GM19452 (cell line): ENCODE measurements around the gene NSUN7.

Experiments used
- ATAC-seq: cut with Tn5 transposase; IDR thresholded peaks from one replicate; pipeline ENCODE4 v1.9.1; 2021; ENCODE audit not compliant: unreplicated experiment

NSUN7 gene

DNA sequence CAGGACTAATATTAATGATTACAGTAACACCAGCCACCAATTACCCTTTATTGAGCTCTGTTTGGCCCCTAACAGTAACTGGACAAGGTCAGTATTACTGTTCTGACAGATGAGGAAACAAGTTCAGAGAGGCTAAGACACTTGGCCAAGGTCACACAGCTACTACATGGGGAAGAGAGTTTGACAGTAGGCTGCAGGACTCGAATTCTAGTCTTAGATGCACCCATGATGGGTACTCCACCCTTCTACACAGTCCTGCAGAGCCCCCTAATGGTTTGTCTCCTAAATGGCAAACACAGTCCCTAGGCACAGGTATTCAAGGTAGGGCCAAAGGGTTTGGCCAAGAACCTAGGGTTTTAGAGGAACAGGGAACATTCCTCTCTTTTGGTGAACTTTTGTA, 93.9 kb downstream of the NSUN7 start:
- ATAC-seq, result no peak

DNA sequence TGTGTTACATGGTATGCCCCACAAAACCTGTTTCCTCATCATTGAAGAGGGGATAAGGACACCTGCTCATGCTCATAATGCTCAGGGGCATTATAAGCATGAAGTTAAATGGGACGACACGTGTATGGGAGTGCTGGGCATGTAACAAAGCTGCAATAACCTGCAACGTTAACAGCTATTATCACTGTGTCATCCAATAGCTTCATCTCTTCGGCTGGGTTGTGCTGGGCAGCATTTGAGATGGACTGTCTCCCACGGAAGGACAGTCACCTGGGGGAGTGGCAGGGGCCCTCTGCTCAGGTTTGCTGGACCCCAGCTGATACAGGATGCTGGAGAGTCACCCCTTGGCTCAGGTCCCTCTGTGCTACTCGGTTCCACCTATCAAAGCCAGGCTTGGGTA, 94.5 kb downstream of the NSUN7 start:
- no peak for ATAC-seq

DNA sequence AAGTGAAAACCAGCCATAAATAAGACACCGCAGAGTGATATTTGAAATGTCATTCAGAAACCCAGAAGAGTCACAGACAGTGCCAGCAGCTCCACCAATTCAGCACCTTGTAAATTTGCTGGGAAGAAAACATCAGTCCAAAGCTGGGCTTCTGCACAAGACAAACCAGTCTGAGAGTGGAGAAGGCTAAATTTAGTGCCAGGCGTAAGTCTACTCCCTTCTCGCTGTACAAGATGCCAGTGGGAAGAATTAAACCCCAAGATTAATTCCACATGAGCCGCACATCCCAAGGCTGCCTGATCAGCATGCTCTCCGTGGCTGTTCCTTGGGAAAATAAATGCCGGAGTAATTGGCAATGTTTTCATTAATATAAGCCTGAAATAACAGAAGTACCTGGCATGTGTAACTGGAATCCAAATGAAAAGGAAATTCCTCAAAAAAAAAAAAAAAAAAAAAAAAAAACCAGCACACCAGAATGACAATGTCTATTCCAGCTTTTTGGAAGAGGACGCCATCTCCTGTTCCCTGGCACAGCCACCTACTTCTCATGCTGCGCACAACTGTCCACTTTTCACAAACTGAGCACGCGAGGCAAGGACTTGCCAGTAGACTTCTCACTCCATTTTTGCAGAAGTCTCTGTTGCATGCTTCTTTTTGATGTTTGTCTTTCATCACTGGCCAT, 95.5 kb downstream of the NSUN7 start:
- ATAC-seq, result no peak

GRCh38 chr4:40846532-40846931, 96.8 kb downstream of the NSUN7 start:
- no peak for ATAC-seq

DNA sequence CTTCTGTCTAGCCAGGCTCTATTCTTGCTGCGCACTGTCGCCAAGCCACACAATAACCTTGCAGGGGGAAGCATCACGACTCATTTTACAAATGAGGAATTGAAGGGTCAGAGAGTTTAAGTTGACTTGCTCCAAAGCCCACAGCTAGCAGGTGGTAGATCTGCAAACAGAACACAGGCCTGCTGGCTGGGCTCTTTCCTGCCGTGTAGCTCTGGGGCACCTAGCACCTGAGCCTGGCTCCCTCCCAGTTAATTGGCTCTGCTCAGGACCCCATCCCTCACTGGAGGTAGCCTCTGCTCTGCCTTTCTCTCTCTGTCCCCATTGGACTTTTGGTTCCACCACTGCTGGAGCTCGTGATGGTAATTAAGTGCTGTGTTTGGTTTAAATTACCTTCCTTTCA, 98.5 kb downstream of the NSUN7 start:
- no peak for ATAC-seq

DNA sequence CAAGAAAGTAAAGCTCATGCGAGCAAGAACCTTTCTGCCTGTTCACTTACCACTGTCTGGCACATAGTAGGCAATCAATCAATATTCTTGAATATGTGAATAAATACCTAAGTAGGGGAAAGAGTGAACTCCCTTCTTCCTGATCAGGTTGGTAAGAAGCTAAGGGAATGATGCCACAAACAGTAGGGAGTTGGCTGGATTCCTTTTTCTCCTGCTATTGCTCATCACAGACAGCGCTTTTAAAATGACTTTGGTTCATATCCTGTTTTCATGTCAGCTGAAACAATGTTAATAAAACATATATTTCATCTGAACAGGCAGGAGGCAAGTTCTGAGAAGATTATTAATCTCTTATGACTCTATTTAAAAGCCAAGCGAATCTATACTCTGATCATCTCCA, 99.2 kb downstream of the NSUN7 start:
- ATAC-seq, result no peak

GRCh38 chr4:40850496-40850895, 100.7 kb downstream of the NSUN7 start:
- ATAC-seq, result no peak

DNA sequence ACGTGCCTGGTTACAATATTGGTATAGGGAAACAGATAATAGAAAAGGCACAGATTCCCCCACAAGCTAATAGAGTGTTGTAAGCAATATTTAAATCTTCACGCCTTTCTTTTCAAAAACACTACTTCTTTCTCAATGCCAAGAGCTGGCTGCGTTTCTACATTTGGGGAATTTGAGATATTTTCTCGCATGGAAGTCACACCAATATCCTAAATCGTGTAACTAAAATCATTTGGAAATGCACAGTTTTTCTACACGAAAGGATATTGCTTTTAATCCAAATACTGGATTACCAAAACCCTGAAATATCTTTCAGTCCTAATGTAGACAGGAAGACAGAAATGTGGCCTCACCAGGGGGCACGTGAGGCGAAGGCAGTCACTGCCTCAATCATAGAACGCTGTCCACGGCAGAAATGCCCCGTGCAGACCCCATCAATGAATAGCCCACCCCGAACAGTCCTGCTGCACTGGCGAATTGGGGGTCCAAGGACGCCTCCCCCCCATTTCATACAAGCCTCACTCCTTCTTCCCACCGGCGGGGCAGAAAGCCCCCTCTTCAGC, 106.6 kb downstream of the NSUN7 start:
- ATAC-seq, result no peak

DNA sequence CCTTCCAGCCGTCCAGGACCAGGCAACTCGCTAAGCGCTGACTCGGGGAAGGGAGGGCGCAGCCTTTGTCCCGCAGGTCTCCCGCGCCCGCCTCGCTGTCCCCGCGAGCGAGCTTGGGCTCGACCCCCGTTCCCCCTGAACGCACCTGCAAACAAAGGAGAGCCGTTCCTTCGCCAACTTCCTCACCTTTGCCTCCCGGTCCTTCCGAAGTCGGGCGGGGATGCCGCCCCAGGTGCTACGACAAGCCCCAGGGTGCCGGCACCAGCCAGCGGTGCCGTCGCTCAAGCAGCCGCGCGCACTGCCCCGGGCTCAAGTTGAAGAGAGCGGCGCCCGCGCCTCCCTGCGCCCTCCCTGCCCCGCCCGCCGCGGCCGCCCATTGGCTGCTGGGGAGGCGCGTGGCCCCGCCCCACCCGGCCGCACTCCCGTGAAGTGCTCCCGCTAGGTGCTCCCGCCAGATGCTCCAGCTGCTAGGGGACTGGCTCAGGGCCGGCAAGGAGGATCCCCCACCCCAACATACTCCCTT, 107.1 kb downstream of the NSUN7 start:
- peak; percentile 90 for ATAC-seq

DNA sequence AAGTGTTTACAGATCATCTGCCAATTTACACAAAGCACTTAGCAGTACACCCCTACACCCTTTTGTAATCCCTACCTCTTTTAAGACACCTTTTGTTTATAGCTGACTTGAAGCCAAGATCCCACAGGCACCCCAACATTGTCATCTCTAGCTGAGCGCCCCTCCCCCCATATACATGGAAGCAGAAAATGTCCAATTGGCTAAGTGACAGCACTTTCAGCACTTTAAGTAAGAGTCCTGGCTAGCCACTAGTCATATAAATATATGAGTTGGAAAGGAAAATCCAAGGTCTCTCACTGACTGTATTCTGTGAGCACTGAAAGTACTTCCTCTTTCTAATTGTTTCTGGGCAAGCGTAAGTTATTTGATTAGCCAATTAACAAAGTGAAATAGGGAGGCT, 108.2 kb downstream of the NSUN7 start:
- no peak for ATAC-seq

DNA sequence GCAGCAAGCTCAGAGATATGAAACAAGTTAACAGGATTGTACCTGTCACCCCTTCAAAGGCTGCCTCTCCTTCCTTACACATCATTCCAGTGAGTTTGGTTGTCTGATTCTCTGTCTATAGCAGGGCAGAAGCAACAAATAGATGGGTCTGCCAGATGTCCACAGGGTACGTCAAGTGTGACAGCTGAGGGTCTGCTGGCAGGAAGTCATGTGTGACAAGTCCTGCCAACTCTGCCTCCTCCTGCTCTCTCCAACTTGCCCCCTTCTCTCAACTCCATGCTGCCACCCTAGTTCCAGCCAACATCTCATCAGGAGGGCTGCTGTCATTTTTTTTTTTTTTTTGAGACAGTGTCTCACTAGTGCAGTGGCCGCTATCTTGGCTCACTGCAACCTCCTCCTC, 109.2 kb downstream of the NSUN7 start:
- ATAC-seq, result no peak
